SK-N-MC (cell line): ENCODE results near the gene MPLKIP.

ENCODE experiments used
- EZH2 ChIP-seq: fragments of 200-600 bp; sonication (generic); IDR thresholded peaks from one replicate; pipeline ENCODE4 v1.6.1; 2017; ENCODE audit warnings: antibody characterized with exemption
- FOXP2 ChIP-seq: optimal IDR thresholded peaks from 2 replicates; pipeline ENCODE3; 2011; ENCODE audit warnings: mild to moderate bottlenecking, moderate library complexity; ENCODE audit not compliant: insufficient read depth; ENCODE audit errors: extremely low read length, control extremely low read depth
- POLR2AphosphoS5 ChIP-seq: IDR thresholded peaks from 2 replicates; pipeline ENCODE4 v1.6.1; 2012; ENCODE audit warnings: mild to moderate bottlenecking, low read depth, low read length, borderline replicate concordance

GRCh38 chr7:40151504-40151903 lies 17.1 kb upstream of the MPLKIP start:
- TF ChIP-seq EZH2: no peak
- no peak for TF ChIP-seq POLR2AphosphoS5
- TF ChIP-seq FOXP2: no peak
